Endothelial cell of umbilical vein (primary cell): ENCODE results near the gene MPL. TPM values are rescaled to one million over a fixed set of nuclear protein-coding genes. Genes with fewer than 3 reads are reported as not detected.

Experiments used
- BruUV-seq: library from RNA; stranded (reverse); fragments of 400-500 nt; replicated peaks from 2 replicates; lab custom pipeline; 2021; lab: Mats Ljungman, UMichigan
- CTCF ChIA-PET: fragments of 300-600, 350-600 bp; sonication (Branson Sonifier 250); formaldehyde crosslinking; loops from one replicate; lab custom pipeline; 2021; ENCODE audit warnings: antibody characterized with exemption, inconsistent platforms; lab: Charles Lee
- POLR2A ChIA-PET: fragments of 300-600, 350-600 bp; sonication (Branson Sonifier 250); formaldehyde crosslinking; loops from one replicate; lab custom pipeline; 2021; ENCODE audit warnings: antibody characterized with exemption, inconsistent platforms; lab: Charles Lee
- DNase-seq: peaks from one replicate; pipeline ENCODE4 v3.0.0-alpha.2; 2011; ENCODE audit warnings: low read depth, low spot score
- FAIRE-seq: peaks from 2 replicates; lab custom pipeline; 2011; peaks lifted over from hg19 to GRCh38; lab: Jason Lieb, UNC
- H2AFZ ChIP-seq: 2 replicates; pipeline ENCODE4 v1.6.0; 2012; ENCODE audit warnings: low read depth, low read length, control low read depth, inconsistent platforms
- H3K27ac ChIP-seq: 2 replicates; pipeline ENCODE4 v1.5.1; 2011; ENCODE audit warnings: low read depth, mild to moderate bottlenecking, control low read depth, low read length, moderate library complexity; ENCODE audit not compliant: insufficient read depth
- H3K27me3 ChIP-seq, 2 experiments: 2 replicates each; pipeline versions ENCODE4 v1.6.0 to v1.6.1; 2011; ENCODE audit warnings: low read length in 2 of 2, mixed read lengths in 1 of 2; ENCODE audit not compliant: control insufficient read depth in 2 of 2, insufficient read depth in 2 of 2
- H3K36me3 ChIP-seq, 2 experiments: 2 replicates in 1 of 2; 3 replicates in 1 of 2; pipeline ENCODE4 v1.5.1; 2011; ENCODE audit warnings: low read length in 2 of 2, mild to moderate bottlenecking in 1 of 2, moderate library complexity in 1 of 2; ENCODE audit not compliant: control insufficient read depth in 2 of 2, insufficient read depth in 2 of 2; ENCODE audit errors: extremely low read depth in 1 of 2
- H3K4me1 ChIP-seq: 3 replicates; pipeline ENCODE4 v1.5.1; 2011; ENCODE audit warnings: mild to moderate bottlenecking, low read length; ENCODE audit not compliant: control insufficient read depth, insufficient read depth; ENCODE audit errors: extremely low read depth
- H3K4me2 ChIP-seq: 2 replicates; pipeline ENCODE4 v1.6.1; 2011; ENCODE audit warnings: low read length, control low read depth, mixed read lengths; ENCODE audit not compliant: insufficient read depth
- H3K4me3 ChIP-seq, 3 experiments: fragments of 200-600 bp in 1 of 3; sonication (generic), shearing (Covaris generic) in 1 of 3; replicated peaks in 1 of 3; 2 replicates each; pipeline ENCODE4 v1.5.1; 2011 to 2016; ENCODE audit warnings: control low read depth in 3 of 3, low read length in 3 of 3, mild to moderate bottlenecking in 2 of 3, inconsistent platforms in 1 of 3, low read depth in 1 of 3, moderate library complexity in 1 of 3; ENCODE audit not compliant: insufficient read depth in 1 of 3
- H3K79me2 ChIP-seq: 2 replicates; pipeline ENCODE4 v1.6.0; 2012; ENCODE audit warnings: low read length, inconsistent platforms; ENCODE audit not compliant: control insufficient read depth, insufficient read depth
- H3K9ac ChIP-seq: replicated peaks from 2 replicates; pipeline ENCODE3; 2011; ENCODE audit warnings: low read length, control low read depth; ENCODE audit not compliant: insufficient read depth; ENCODE audit errors: extremely low read depth
- H3K9me1 ChIP-seq: replicated peaks from 3 replicates; pipeline ENCODE4 v1.6.0; 2011; ENCODE audit warnings: mild to moderate bottlenecking, low read length; ENCODE audit not compliant: control insufficient read depth, insufficient read depth; ENCODE audit errors: extremely low read depth
- H3K9me3 ChIP-seq: replicated peaks from 2 replicates; pipeline ENCODE4 v1.5.1; 2012; ENCODE audit warnings: low read length, inconsistent platforms; ENCODE audit not compliant: control insufficient read depth, insufficient read depth
- H4K20me1 ChIP-seq: replicated peaks from 2 replicates; pipeline ENCODE3; 2011; ENCODE audit warnings: mild to moderate bottlenecking, low read length; ENCODE audit not compliant: control insufficient read depth, insufficient read depth; ENCODE audit errors: extremely low read depth
- EZH2 ChIP-seq: IDR thresholded peaks from 2 replicates; pipeline ENCODE4 v1.6.1; 2012; ENCODE audit warnings: borderline replicate concordance, low read depth, mild to moderate bottlenecking, moderate library complexity, low read length, inconsistent platforms; ENCODE audit not compliant: severe bottlenecking
- JUN ChIP-seq: IDR thresholded peaks from 2 replicates; pipeline ENCODE4 v1.6.1; 2011; ENCODE audit warnings: borderline replicate concordance, low read depth; ENCODE audit not compliant: insufficient read length, insufficient read depth
- MYC ChIP-seq: IDR thresholded peaks from one replicate; pipeline ENCODE4 v1.6.1; 2011; ENCODE audit warnings: mild to moderate bottlenecking, low read depth, low read length
- dilution Hi-C: fragments of 300-500 bp; cut with MboI; formaldehyde crosslinking; loops from one replicate; pipeline ENCODE4 v1.15.0; 2019; ENCODE audit warnings: low sequenced_read_pairs; ENCODE audit not compliant: extremely low pct_ligation_motif_present
- intact Hi-C: fragments of 100-400 bp; cut with micrococcal nuclease; formaldehyde crosslinking; loops from one replicate; pipeline ENCODE4 v1.10.0; 2022
- polyA plus RNA-seq, 4 experiments: library from polyadenylated mRNA; depleted of rRNA in 3 of 4; stranded (reverse) in 3 of 4; unstranded in 1 of 4; fragments of >200 nt; gene quantifications; 2 replicates each; pipeline versions ENCODE4 v1.2.1 to v1.2.3, GENCODE V29; 2011 to 2012; ENCODE audit warnings: missing spikeins in 1 of 4
- total RNA-seq: library from RNA; stranded (reverse); gene quantifications from 2 replicates; pipeline ENCODE4 v1.2.3, GENCODE V29; 2021
- TF ChIP-seq, protein P1 (sequence below), 2 donors: IDR thresholded peaks; 1 replicate in 1 of 2; 2 replicates in 1 of 2; pipeline ENCODE4 v1.5.1; 2011; ENCODE audit warnings: low read length in 2 of 2, mild to moderate bottlenecking in 2 of 2, moderate library complexity in 2 of 2, control low read depth in 1 of 2, inconsistent platforms in 1 of 2, low read depth in 1 of 2; ENCODE audit not compliant: insufficient read depth in 1 of 2; ENCODE audit errors: extremely low read depth in 1 of 2
- TF ChIP-seq, protein P2 (sequence below): IDR thresholded peaks from 2 replicates; pipeline ENCODE4 v1.6.1; 2011; ENCODE audit not compliant: insufficient read depth, insufficient read length

Gene MPL
- total and polyA plus RNA-seq, 2 donors (not counting 3 experiments of a cell fraction or from before 2014, with no cell fraction given) = 0.14 to 0.24 TPM

DNA sequence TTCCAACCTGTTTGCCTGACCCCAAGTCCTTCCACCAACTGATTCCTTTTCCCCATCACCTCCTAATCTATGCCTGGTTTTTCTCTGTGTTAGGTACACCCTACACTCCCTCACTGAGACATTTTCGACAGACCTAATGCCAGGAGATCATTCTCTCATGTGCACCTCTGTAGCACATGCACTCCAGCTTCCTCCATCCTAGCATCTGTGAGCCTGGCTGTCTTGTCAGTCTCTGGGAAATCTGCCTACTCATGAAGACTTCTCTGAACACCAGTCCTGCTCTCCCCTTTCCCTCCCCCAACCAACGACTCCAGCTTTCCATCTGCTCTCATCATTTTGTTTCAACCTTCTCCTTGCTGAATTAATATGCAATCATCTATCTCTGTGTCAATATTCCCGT is 51.0 kb downstream of the MPL start:
- DNase-seq (no peak), FAIRE-seq (peak; percentile 18)
- peaks cover 13 to 34% of the 10 kb centered on the region in 2 experiments for H3K36me3 ChIP-seq
- ChIA-PET POLR2A (interaction anchor here (0.7 to 1.2 kb wide), 2 partner anchors 11 to 26 kb away, joined by 3 to 5 read pairs; no protein-coding TSS in a partner anchor), CTCF (interaction anchor here (1.4 to 3.7 kb wide), 3 partner anchors 26 to 161 kb away, joined by 4 to 13 read pairs (median 10); partner anchors contain the start of gene CDC20)
- peaks cover 18% of the 10 kb centered on the region for H3K4me1 ChIP-seq
- H3K4me2 ChIP-seq = peak overlapping the region; percentile 93
- TF ChIP-seq, protein P1, sequence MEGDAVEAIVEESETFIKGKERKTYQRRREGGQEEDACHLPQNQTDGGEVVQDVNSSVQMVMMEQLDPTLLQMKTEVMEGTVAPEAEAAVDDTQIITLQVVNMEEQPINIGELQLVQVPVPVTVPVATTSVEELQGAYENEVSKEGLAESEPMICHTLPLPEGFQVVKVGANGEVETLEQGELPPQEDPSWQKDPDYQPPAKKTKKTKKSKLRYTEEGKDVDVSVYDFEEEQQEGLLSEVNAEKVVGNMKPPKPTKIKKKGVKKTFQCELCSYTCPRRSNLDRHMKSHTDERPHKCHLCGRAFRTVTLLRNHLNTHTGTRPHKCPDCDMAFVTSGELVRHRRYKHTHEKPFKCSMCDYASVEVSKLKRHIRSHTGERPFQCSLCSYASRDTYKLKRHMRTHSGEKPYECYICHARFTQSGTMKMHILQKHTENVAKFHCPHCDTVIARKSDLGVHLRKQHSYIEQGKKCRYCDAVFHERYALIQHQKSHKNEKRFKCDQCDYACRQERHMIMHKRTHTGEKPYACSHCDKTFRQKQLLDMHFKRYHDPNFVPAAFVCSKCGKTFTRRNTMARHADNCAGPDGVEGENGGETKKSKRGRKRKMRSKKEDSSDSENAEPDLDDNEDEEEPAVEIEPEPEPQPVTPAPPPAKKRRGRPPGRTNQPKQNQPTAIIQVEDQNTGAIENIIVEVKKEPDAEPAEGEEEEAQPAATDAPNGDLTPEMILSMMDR (IDR thresholded peaks at IDR 0.05; ENCODE audit: extremely low read depth in 1 of 2, insufficient read depth in 1 of 2, low read depth in 1 of 2, low read length in 2 of 2) = no peak
- TF ChIP-seq MYC = no peak
- TF ChIP-seq, protein P2, sequence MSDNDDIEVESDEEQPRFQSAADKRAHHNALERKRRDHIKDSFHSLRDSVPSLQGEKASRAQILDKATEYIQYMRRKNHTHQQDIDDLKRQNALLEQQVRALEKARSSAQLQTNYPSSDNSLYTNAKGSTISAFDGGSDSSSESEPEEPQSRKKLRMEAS = no peak
- no peak for TF ChIP-seq JUN
- no peak for TF ChIP-seq EZH2
- no peaks in the 10 kb centered on the region for H3K27me3 ChIP-seq
- peak overlapping the region; percentile 87 for H3K9ac ChIP-seq
- no peaks in the 10 kb centered on the region for H4K20me1 ChIP-seq
- intact Hi-C loops (loop anchor here (1.0 kb wide), 1 partner anchor 15 kb away; no protein-coding TSS in a partner anchor), dilution Hi-C loops (no loop called here)
- no peak overlapping the region for H2AFZ ChIP-seq
- H3K79me2 ChIP-seq = peaks cover 34% of the 10 kb centered on the region
- no peak overlapping the region for H3K27ac ChIP-seq
- peak overlapping the region; percentile 83 to 98 (median 96) for H3K4me3 ChIP-seq
- H3K9me3 ChIP-seq = no peaks in the 10 kb centered on the region
- BruUV-seq = no TSS peak
- H3K9me1 ChIP-seq = no peaks in the 10 kb centered on the region
